Endothelial cell of umbilical vein (primary cell): ENCODE results near the gene TAGLN2. TPM values are rescaled to one million over a fixed set of nuclear protein-coding genes. Genes with fewer than 3 reads are reported as not detected.

Source experiments
- BruUV-seq: library from RNA; stranded (reverse); fragments of 400-500 nt; replicated peaks from 2 replicates; lab custom pipeline; 2021; lab: Mats Ljungman, UMichigan
- CTCF ChIA-PET: fragments of 300-600, 350-600 bp; sonication (Branson Sonifier 250); formaldehyde crosslinking; loops from one replicate; lab custom pipeline; 2021; ENCODE audit warnings: antibody characterized with exemption, inconsistent platforms; lab: Charles Lee
- POLR2A ChIA-PET: fragments of 300-600, 350-600 bp; sonication (Branson Sonifier 250); formaldehyde crosslinking; loops from one replicate; lab custom pipeline; 2021; ENCODE audit warnings: antibody characterized with exemption, inconsistent platforms; lab: Charles Lee
- DNase-seq: peaks from one replicate; pipeline ENCODE4 v3.0.0-alpha.2; 2011; ENCODE audit warnings: low read depth, low spot score
- FAIRE-seq: peaks from 2 replicates; lab custom pipeline; 2011; peaks lifted over from hg19 to GRCh38; lab: Jason Lieb, UNC
- H2AFZ ChIP-seq: 2 replicates; pipeline ENCODE4 v1.6.0; 2012; ENCODE audit warnings: low read depth, low read length, control low read depth, inconsistent platforms
- H3K27ac ChIP-seq: 2 replicates; pipeline ENCODE4 v1.5.1; 2011; ENCODE audit warnings: low read depth, mild to moderate bottlenecking, control low read depth, low read length, moderate library complexity; ENCODE audit not compliant: insufficient read depth
- H3K27me3 ChIP-seq, 2 experiments: 2 replicates each; pipeline versions ENCODE4 v1.6.0 to v1.6.1; 2011; ENCODE audit warnings: low read length in 2 of 2, mixed read lengths in 1 of 2; ENCODE audit not compliant: control insufficient read depth in 2 of 2, insufficient read depth in 2 of 2
- H3K36me3 ChIP-seq, 2 experiments: 2 replicates in 1 of 2; 3 replicates in 1 of 2; pipeline ENCODE4 v1.5.1; 2011; ENCODE audit warnings: low read length in 2 of 2, mild to moderate bottlenecking in 1 of 2, moderate library complexity in 1 of 2; ENCODE audit not compliant: control insufficient read depth in 2 of 2, insufficient read depth in 2 of 2; ENCODE audit errors: extremely low read depth in 1 of 2
- H3K4me1 ChIP-seq: 3 replicates; pipeline ENCODE4 v1.5.1; 2011; ENCODE audit warnings: mild to moderate bottlenecking, low read length; ENCODE audit not compliant: control insufficient read depth, insufficient read depth; ENCODE audit errors: extremely low read depth
- H3K4me2 ChIP-seq: 2 replicates; pipeline ENCODE4 v1.6.1; 2011; ENCODE audit warnings: low read length, control low read depth, mixed read lengths; ENCODE audit not compliant: insufficient read depth
- H3K4me3 ChIP-seq, 3 experiments: fragments of 200-600 bp in 1 of 3; sonication (generic), shearing (Covaris generic) in 1 of 3; replicated peaks in 1 of 3; 2 replicates each; pipeline ENCODE4 v1.5.1; 2011 to 2016; ENCODE audit warnings: control low read depth in 3 of 3, low read length in 3 of 3, mild to moderate bottlenecking in 2 of 3, inconsistent platforms in 1 of 3, low read depth in 1 of 3, moderate library complexity in 1 of 3; ENCODE audit not compliant: insufficient read depth in 1 of 3
- H3K79me2 ChIP-seq: 2 replicates; pipeline ENCODE4 v1.6.0; 2012; ENCODE audit warnings: low read length, inconsistent platforms; ENCODE audit not compliant: control insufficient read depth, insufficient read depth
- H3K9ac ChIP-seq: replicated peaks from 2 replicates; pipeline ENCODE3; 2011; ENCODE audit warnings: low read length, control low read depth; ENCODE audit not compliant: insufficient read depth; ENCODE audit errors: extremely low read depth
- H3K9me1 ChIP-seq: replicated peaks from 3 replicates; pipeline ENCODE4 v1.6.0; 2011; ENCODE audit warnings: mild to moderate bottlenecking, low read length; ENCODE audit not compliant: control insufficient read depth, insufficient read depth; ENCODE audit errors: extremely low read depth
- H3K9me3 ChIP-seq: replicated peaks from 2 replicates; pipeline ENCODE4 v1.5.1; 2012; ENCODE audit warnings: low read length, inconsistent platforms; ENCODE audit not compliant: control insufficient read depth, insufficient read depth
- H4K20me1 ChIP-seq: replicated peaks from 2 replicates; pipeline ENCODE3; 2011; ENCODE audit warnings: mild to moderate bottlenecking, low read length; ENCODE audit not compliant: control insufficient read depth, insufficient read depth; ENCODE audit errors: extremely low read depth
- CTCF ChIP-seq, 2 donors: IDR thresholded peaks; 1 replicate in 1 of 2; 2 replicates in 1 of 2; pipeline ENCODE4 v1.5.1; 2011; ENCODE audit warnings: low read length in 2 of 2, mild to moderate bottlenecking in 2 of 2, moderate library complexity in 2 of 2, control low read depth in 1 of 2, inconsistent platforms in 1 of 2, low read depth in 1 of 2; ENCODE audit not compliant: insufficient read depth in 1 of 2; ENCODE audit errors: extremely low read depth in 1 of 2
- EZH2 ChIP-seq: IDR thresholded peaks from 2 replicates; pipeline ENCODE4 v1.6.1; 2012; ENCODE audit warnings: borderline replicate concordance, low read depth, mild to moderate bottlenecking, moderate library complexity, low read length, inconsistent platforms; ENCODE audit not compliant: severe bottlenecking
- FOS ChIP-seq: IDR thresholded peaks from 2 replicates; pipeline ENCODE4 v1.6.1; 2011; ENCODE audit warnings: mild to moderate bottlenecking, low read length, moderate library complexity, borderline replicate concordance; ENCODE audit not compliant: insufficient read depth
- GATA2 ChIP-seq: IDR thresholded peaks from 2 replicates; pipeline ENCODE4 v1.7.0; 2011; ENCODE audit warnings: low read depth, mild to moderate bottlenecking, moderate library complexity, mixed read lengths, low read length; ENCODE audit not compliant: insufficient read length, insufficient read depth
- JUN ChIP-seq: IDR thresholded peaks from 2 replicates; pipeline ENCODE4 v1.6.1; 2011; ENCODE audit warnings: borderline replicate concordance, low read depth; ENCODE audit not compliant: insufficient read length, insufficient read depth
- MAX ChIP-seq: IDR thresholded peaks from 2 replicates; pipeline ENCODE4 v1.6.1; 2011; ENCODE audit not compliant: insufficient read depth, insufficient read length
- MYC ChIP-seq: IDR thresholded peaks from one replicate; pipeline ENCODE4 v1.6.1; 2011; ENCODE audit warnings: mild to moderate bottlenecking, low read depth, low read length
- POLR2A ChIP-seq: IDR thresholded peaks from 2 replicates; pipeline ENCODE4 v1.6.1; 2012; ENCODE audit warnings: low read depth, mild to moderate bottlenecking, control low read depth, low read length
- POLR2AphosphoS5 ChIP-seq: IDR thresholded peaks from 2 replicates; pipeline ENCODE4 v1.6.1; 2012; ENCODE audit warnings: low read depth, mild to moderate bottlenecking, control low read depth, low read length, moderate library complexity; ENCODE audit not compliant: insufficient read depth
- dilution Hi-C: fragments of 300-500 bp; cut with MboI; formaldehyde crosslinking; loops from one replicate; pipeline ENCODE4 v1.15.0; 2019; ENCODE audit warnings: low sequenced_read_pairs; ENCODE audit not compliant: extremely low pct_ligation_motif_present
- intact Hi-C: fragments of 100-400 bp; cut with micrococcal nuclease; formaldehyde crosslinking; loops from one replicate; pipeline ENCODE4 v1.10.0; 2022
- polyA plus RNA-seq, 4 experiments: library from polyadenylated mRNA; depleted of rRNA in 3 of 4; stranded (reverse) in 3 of 4; unstranded in 1 of 4; fragments of >200 nt; gene quantifications; 2 replicates each; pipeline versions ENCODE4 v1.2.1 to v1.2.3, GENCODE V29; 2011 to 2012; ENCODE audit warnings: missing spikeins in 1 of 4
- total RNA-seq: library from RNA; stranded (reverse); gene quantifications from 2 replicates; pipeline ENCODE4 v1.2.3, GENCODE V29; 2021

Gene TAGLN2
- total and polyA plus RNA-seq, 2 donors (not counting 3 experiments of a cell fraction or from before 2014, with no cell fraction given), result 646 to 1,279 TPM

DNA sequence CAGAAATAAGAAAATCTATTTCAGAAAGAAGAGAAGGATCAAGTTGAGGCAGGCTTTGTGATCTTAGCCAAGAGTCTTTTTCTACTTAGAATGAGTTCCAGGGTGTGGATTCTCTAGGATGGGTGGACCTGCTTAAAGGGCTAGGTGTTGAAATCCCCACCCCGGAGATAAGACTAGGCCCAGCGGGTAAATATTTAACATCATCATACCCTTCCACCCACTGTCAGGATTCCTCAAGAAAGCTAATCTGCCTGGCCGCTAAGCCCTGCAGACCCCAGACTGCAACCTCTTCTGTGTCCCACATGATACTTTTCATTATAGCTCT is 14.3 kb upstream of the TAGLN2 start:
- Histone ChIP-seq H3K9me3 (no peaks in the 10 kb centered on the region), H4K20me1 (no peaks in the 10 kb centered on the region), H3K4me3 (no peak overlapping the region), H3K79me2 (no peaks in the 10 kb centered on the region), H3K9me1 (no peaks in the 10 kb centered on the region), H3K4me2 (no peak overlapping the region), H3K27me3 (peaks cover 11 to 21% of the 10 kb centered on the region in 2 experiments), H3K36me3 (no peaks in the 10 kb centered on the region), H3K9ac (no peak overlapping the region), H3K27ac (no peak overlapping the region), H3K4me1 (no peaks in the 10 kb centered on the region), H2AFZ (no peak overlapping the region)
- ChIA-PET POLR2A (no interaction called here), CTCF (interaction anchor here (1.5 to 13.3 kb wide), 3 partner anchors 47 to 141 kb away, joined by 3 to 169 read pairs (median 7); no protein-coding TSS in a partner anchor)
- no peak for DNase-seq
- dilution Hi-C loops, result no loop called here
- FAIRE-seq, result no peak
- BruUV-seq, result no TSS peak
- TF ChIP-seq EZH2 (no peak), FOS (no peak), GATA2 (no peak), POLR2A (no peak), MAX (no peak), JUN (no peak), MYC (no peak), CTCF (IDR thresholded peaks at IDR 0.05; ENCODE audit: extremely low read depth in 1 of 2, insufficient read depth in 1 of 2, low read depth in 1 of 2, low read length in 2 of 2) (no peak), POLR2AphosphoS5 (no peak)
- intact Hi-C loops, result loop anchor here (5.0 kb wide), 1 partner anchor 158 kb away; the partner anchor contains the start of gene IGSF8
